GM18517 (cell line): ENCODE data around the gene ZBTB48.
"Not testable (repeated sequence)": the region's sequence is repeated elsewhere in the genome, so short reads cannot be mapped to it uniquely, and the experiment has no call there.

Experiments used
- ATAC-seq: cut with Tn5 transposase; IDR thresholded peaks from one replicate; pipeline ENCODE4 v1.9.1; 2021; ENCODE audit warnings: mild to moderate bottlenecking, moderate library complexity; ENCODE audit not compliant: unreplicated experiment

Gene ZBTB48

DNA sequence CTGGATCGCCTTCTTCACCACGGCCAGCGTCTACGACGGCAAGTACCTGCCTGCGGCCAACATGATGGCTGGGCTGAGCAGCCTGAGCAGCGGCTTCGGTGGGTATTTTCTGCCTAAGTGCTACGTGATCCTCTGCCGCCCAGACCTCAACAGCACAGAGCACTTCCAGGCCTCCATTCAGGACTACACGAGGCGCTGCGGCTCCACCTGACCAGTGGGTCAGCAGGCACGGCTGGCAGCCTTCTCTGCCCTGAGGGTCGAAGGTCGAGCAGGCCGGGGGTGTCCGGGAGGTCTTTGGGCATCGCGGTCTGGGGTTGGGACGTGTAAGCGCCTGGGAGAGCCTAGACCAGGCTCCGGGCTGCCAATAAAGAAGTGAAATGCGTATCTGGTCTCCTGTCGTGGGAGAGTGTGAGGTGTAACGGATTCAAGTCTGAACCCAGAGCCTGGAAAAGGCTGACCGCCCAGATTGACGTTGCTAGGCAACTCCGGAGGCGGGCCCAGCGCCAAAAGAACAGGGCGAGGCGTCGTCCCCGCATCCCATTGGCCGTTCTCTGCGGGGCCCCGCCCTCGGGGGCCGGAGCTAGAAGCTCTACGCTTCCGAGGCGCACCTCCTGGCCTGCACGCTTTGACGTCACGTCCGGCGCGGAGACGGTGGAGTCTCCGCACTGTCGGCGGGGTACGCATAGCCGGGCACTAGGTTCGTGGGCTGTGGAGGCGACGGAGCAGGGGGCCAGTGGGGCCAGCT is at the start of gene ZBTB48:
ZBTB48 (plus strand) TSS at position 621 of the 745 bp plus-strand sequence. CDS start 616 bp downstream, outside the sequence.
- ATAC-seq, result peak; percentile 88

GRCh38 chr1:6530504-6531160 is 49.2 kb upstream of the ZBTB48 start:
- no peak for ATAC-seq

- no peak for ATAC-seq
These were observed 47.8 kb upstream of the ZBTB48 start for GRCh38 chr1:6531996-6532395.

- ATAC-seq, result no peak
These were observed 45.5 kb upstream of the ZBTB48 start for GRCh38 chr1:6534248-6534822.

DNA sequence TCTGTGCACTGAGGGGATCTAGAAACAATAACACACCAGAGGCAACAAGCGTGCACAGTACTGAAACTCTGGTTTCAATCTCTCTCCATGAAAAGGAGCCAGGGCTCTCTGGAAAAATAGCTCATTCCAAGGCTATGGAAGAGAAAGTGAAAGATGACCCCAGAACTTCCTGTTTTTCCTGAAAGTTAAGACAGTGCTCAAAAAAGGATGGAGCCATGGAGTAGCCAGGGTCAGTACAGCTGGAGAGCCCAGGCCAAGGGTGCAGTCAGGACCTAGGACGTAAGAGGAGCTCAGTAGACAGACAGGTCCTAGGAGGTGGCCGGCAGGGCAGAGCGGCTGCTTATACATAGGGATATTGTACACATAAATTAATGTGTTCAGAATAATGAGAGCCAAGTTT is 44.6 kb upstream of the ZBTB48 start:
- no peak for ATAC-seq

DNA sequence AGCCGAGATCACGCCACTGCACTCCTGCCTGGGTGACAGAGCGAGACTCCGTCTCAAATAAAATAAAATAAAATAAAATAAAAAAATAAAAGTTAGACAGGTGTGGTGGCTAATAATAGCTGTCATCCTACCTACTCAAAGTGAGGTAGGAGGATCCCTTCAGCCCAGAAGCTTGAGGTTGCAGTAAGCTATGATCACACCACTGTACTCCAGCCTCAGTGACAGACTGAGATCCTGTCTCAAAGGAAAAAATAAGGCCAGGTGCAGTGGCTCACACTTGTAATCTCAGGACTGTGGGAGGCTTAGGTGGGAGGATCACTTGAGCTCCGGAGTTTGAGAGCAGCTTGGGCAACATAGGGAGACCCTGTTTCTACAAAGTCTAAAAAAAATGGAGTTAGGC is 43.5 kb upstream of the ZBTB48 start:
- no peak for ATAC-seq

DNA sequence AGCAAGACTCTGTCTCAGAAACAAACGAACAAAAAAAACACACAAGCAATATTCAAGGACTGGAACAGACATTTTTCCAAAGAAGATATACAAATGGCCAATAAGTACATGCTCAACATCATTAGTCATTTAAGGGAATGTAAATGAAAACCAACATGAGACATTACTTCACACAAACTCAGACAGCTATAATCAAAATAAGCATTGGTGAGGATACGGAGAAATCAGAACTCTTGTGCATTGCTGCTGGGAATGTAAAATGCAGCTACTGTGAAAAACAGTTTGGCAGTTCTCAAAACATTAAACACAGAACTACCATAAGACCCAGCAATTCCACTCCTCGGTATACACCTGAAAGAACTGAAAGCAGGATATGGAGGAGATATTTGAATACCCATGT is 40.8 kb upstream of the ZBTB48 start:
- no peak for ATAC-seq

DNA sequence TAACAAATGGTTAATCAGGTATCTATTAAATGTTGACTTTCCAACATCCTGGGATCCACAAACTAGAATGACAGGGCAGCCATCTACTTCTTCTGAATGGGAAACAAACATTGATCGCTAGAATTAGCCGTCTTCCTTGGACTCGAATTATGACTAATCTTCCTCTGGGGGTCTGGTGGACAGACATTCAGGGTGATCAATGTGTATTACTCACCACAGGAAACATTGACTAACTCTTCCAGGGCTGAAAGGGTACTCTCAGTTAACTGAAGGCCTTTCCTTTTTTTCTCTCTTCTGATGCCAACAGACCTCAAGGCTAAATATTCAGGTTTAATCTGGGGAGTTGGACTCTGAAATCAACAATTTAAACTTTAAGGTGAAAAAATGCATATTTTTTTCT is 35.0 kb upstream of the ZBTB48 start:
- ATAC-seq, result no peak

DNA sequence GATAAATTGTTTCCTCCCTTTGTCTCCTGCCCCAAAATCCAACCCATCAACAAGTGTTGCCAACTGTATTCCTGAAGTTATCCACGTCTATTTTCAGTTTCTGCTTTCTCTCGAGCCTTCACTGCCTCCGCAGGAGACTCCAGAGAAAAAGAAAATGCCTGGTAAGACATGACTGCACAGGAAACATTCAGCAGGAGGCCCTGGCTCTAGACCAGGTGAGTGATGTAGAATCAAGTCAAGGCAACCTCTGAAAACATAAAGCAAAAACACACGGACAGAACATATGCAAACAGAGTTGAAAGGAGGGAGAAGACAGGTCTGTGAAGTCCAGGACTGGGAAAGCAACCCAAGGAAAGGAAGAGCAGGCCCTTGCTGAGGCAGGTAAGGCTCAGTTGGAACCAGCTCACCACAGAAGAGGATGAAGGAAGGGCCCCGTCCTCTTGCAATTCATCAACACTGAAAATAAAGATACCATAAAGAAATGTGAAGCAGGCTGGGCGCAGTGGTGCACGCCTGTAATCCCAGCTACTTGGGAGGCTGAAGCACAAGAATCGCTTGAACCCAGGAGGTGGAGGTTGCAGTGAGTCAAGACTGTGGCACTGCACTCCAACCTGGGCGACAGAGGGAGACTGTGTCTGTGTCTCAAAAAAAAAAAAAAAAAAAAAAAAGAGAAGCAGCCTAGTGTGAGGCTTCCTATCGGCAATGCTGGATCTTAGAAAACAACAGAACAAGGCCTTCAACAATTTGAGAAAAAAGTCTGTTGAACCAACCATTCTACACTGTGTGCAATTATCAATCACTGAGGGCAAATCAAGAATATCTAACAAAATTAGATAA is 34.3 kb upstream of the ZBTB48 start:
- no peak for ATAC-seq

- no peak for ATAC-seq
These were observed 33.5 kb upstream of the ZBTB48 start for GRCh38 chr1:6546326-6546725.

DNA sequence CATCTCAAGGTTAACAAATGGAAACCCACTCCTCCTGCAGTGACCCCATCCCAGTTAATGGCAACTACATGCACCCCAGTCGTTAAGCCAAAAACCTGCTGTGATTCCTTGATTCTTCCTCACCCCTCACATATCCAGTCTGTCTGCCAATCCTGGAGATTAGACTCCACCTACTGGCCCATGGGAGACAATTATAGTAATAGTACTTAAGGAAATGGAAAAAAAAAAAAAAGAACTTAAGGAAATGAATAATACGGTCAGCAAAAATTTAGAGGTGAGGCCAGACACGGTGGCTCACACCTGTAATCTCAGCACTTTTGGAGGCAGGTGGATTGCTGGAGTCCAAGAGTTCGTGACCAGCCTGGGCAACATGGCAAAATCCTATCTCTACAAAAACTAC is 32.5 kb upstream of the ZBTB48 start:
- no peak for ATAC-seq

- ATAC-seq, result peak; percentile 89
These were observed 25.5 kb upstream of the ZBTB48 start, which contains the start of gene NOL9 for GRCh38 chr1:6554031-6554906. Gene NOL9, minus strand, starts transcription at chr1:6554513. Its CDS starts 11 bp downstream, at chr1:6554502.

DNA sequence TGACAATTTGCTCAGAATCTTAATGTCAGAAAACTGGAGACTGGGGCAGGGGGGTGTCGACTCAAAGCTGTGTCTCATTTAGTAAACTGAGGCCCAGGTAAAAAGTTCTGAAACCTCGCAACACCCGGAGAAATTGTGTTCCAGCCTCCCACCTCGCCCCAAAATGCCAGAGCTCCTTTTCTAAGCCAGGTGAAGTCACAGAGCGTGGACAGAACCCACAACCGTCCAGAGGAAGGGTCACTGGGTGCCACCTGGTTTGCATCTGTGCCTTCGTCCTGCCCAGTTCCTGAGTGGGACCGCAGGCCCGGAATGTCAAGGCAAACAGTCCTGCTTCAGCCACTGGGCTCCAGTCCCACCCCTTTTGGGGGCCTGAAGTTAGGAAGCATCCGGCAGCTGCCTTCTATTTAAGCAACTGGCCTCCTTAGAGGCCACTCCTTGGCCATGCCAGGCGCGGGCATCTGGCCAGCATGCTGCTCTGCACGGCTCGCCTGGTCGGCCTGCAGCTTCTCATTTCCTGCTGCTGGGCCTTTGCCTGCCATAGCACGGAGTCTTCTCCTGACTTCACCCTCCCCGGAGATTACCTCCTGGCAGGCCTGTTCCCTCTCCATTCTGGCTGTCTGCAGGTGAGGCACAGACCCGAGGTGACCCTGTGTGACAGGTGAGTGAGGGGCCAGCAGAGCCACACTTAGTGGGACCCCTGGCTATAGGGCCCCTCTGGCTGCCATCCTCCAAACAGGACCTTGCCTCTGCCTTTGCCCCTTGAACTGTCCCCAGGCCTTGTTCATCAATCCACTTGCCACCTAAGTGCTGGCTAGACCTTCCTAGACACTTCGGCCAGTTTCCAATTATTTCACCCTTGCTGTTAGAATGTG is 24.7 kb upstream of the ZBTB48 start, which contains the start of gene TAS1R1:
TAS1R1 (plus strand) TSS at position 401 of the 872 bp plus-strand sequence; CDS start at position 468, 67 bp downstream.
- ATAC-seq, result no peak

DNA sequence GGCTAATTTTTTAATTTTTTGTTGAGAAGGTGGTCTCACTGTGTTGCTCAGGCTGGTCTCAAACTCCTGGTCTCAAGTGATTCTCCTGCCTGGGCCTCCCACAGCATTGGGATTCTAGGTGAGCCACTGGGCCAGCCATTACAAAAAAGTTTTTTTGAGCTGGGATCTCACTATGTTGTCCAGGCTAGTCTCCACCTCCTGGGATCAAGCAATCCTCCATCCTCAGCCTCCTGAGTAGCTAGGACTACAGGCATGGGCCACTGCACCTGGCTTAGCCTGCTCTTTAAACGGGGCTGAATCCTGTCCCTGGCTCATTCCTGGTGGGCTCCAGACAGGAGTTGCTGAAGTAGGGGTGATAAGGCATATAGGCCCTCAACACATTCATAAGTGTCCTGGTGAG is 22.2 kb upstream of the ZBTB48 start:
- ATAC-seq, result no peak

- ATAC-seq, result not testable (repeated sequence)
These were observed 20.6 kb upstream of the ZBTB48 start for GRCh38 chr1:6559161-6559560.

- no peak for ATAC-seq
These were observed 19.5 kb upstream of the ZBTB48 start for GRCh38 chr1:6560267-6560666.

DNA sequence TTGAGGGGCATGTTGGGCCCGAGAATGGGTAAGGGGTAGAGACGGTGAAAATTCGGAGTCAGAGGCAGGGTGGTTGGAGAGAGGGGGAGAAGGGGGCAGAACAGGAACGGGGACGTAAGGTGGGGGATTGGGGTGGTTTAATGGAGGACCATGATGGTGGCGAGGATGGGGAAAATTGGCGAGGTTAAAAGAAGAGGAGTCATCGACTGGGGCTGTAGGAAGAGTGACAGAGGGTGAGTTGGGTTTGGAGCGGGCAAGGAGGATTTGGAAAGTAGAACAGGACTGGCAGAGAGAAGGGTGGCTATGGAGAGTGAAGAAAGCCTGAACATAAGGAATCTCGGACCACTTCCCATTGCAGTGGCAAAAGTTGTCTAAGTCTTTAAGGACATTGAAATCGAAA is 10.8 kb upstream of the ZBTB48 start:
- ATAC-seq, result no peak

DNA sequence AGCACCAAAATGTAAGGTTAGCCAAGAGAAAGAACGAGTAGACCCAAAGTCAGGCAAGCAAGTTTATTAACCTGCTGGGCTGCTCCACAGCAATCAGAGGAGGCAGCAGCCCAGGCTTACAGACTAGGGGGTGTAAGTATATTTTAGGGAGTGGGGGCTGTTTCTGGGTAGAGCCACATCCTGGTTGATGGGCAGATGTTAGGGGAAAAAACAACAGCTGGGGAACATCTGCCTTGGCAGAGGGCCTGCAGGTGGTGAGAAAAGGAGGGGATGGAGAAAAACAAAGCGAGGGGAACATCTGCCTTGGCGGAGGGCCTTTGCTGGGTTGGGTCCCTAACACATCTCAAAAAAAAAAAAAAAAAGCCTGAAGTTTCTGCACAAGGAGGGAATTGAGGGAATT is 9.7 kb upstream of the ZBTB48 start:
- ATAC-seq, result no peak

DNA sequence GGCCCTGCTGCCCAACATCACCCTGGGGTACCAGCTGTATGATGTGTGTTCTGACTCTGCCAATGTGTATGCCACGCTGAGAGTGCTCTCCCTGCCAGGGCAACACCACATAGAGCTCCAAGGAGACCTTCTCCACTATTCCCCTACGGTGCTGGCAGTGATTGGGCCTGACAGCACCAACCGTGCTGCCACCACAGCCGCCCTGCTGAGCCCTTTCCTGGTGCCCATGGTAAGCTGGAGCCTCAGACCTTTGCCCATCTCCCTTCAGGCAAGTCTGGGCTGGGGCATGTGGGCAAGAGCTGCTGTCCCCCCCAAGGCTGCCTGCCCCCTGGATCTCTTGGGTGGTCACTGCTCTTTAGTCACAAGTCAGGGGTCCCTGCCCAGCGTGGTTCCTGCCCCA is 8.8 kb upstream of the ZBTB48 start:
- no peak for ATAC-seq
